Activated CD4-positive, alpha-beta T cell treated with anti-CD3 and anti-CD28 coated beads, Interleukin-2, Interleukin-6, amounts not matched to agents 100 ng/mL and 50 ng/mL, durations not matched to agents 16 hours and 8 hours (primary cell): ENCODE measurements around the gene PRKAG3.
A peak's percentile ranks its signal among the peaks of the same experiment; 100 is the strongest.
"Not testable (repeated sequence)": the region's sequence is repeated elsewhere in the genome, so short reads cannot be mapped to it uniquely, and the experiment has no call there.

Source experiments
- DNase-seq: peaks from one replicate; pipeline ENCODE4 v3.0.0-alpha.2; 2020

PRKAG3 gene

GRCh38 chr2:218861645-218862318, 30.2 kb upstream of the PRKAG3 start:
- no peak for DNase-seq

- DNase-seq: no peak
These were observed 29.4 kb upstream of the PRKAG3 start for GRCh38 chr2:218860950-218861381.

- no peak for DNase-seq
These were observed 28.6 kb upstream of the PRKAG3 start for GRCh38 chr2:218859988-218860831.

GRCh38 chr2:218859556-218859987, 28.0 kb upstream of the PRKAG3 start, which contains the start of gene WNT6:
WNT6 (plus strand) TSS chr2:218859805; CDS start chr2:218860038, 233 bp downstream.
- DNase-seq: no peak

DNA sequence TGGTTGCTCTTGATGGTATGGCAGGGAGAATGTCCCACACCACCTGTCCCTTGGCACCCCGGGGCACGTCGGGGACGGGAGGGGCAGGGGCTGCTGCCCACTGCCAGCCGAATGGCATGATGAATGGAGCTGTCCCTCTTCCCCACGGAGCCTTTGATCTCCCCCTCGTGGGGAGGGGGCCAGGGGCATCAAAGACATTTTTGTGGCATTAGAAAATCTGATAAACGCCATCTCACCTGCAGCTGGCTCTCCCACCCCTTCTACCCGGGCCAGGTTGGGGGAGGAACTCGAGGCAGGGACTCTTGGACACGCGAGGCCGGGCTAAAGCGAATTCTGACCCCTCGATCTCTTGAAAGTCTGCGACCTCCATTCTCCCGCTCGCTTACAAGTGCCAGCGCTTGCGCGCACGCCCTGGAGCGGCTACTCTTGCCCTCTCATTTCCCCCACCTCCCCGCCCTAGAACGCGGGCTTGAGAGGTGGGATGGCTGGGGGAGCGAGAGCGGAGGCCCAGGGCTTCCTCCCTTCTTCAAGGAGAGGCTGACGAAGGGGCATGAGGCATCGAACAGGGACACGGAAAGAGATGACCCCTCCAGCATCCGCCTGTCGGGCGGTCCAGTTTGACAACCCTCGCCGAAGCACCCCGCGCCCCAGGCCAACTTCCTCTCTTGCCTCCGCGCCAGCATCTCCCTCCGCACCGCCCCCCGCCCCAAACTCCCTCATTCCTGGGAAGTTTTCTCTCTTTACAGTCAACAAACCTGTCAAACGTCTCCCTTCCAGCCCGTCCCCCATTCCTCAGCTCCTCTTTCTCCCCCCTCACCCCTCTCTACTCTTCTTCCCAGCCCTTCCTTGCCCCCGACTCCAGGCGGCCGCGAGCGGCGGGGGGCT, 27.3 kb upstream of the PRKAG3 start:
- no peak for DNase-seq

GRCh38 chr2:218858138-218858445, 26.5 kb upstream of the PRKAG3 start:
- DNase-seq: no peak

DNA sequence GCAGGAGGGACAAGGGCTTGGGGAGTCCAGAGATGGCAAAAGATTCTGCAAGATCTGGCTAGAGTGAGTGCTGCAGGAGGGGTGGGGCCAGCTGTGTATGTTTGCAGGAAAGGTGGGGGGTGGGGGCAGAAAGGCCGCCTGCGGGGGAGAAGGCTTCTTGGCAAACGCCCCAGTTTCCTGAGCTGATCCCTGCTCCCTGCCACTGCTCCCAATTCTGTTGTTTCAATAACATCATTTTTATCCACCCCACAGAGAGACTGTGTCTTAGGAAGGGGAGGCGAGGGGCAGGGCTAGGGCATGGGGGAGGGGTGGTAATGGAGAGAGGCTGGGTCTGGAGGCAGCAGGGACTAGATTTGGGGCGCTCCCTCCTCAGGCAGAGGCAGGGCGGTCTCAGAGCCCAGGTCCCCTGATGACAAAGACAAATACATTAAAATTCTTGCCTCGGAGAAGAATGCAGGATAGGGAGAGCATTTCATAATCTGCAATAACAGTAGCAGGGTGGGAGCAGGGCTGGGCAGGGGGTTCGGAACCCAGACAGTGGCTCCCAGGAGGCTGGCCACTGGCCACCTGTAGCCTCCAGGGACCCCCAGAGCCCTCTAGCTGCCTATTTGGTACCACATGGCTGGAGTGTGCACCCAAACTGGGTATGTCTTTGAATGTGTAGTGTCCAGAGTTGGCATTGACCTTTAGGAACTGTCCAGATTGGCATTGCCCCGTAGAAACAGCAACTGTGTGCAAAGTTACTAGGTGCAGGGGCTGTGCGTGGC, 26.0 kb upstream of the PRKAG3 start:
- DNase-seq: no peak

GRCh38 chr2:218856896-218857243, 25.3 kb upstream of the PRKAG3 start:
- no peak for DNase-seq

DNA sequence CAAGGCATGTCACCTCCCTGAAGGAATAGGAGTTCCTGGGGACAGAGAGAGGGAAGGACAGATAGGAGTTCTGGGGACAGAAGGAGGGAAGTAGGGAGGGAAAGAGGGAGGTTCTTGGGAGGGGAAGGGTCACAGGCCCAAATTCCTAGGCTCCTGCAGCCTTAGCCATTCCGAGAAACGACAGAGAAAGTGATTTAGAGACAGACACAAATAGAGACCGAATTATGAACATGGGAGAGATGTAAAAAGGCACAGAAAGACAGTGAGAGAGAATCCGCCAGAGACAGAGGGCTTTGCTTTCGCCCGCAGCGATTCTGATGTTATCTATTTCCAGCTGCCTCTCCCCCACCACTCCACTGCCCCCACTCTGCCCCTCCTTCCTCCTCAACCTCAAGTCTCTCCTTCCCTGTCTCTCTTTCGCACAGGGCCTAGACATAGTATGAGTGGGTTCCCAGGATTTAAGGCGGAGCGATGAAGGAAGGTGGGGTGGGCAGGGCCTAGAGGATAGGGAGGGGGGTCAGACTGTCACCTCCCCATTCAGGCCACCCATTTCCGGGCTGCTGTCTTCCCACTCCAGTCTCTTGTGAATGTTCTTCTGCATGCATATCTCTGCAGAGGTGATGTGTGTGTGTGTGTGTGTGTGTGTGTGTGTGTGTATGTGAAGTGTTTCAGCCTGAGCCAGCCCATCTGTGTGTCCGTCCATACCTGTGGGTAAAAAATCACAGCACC, 24.7 kb upstream of the PRKAG3 start:
- DNase-seq: no peak

DNA sequence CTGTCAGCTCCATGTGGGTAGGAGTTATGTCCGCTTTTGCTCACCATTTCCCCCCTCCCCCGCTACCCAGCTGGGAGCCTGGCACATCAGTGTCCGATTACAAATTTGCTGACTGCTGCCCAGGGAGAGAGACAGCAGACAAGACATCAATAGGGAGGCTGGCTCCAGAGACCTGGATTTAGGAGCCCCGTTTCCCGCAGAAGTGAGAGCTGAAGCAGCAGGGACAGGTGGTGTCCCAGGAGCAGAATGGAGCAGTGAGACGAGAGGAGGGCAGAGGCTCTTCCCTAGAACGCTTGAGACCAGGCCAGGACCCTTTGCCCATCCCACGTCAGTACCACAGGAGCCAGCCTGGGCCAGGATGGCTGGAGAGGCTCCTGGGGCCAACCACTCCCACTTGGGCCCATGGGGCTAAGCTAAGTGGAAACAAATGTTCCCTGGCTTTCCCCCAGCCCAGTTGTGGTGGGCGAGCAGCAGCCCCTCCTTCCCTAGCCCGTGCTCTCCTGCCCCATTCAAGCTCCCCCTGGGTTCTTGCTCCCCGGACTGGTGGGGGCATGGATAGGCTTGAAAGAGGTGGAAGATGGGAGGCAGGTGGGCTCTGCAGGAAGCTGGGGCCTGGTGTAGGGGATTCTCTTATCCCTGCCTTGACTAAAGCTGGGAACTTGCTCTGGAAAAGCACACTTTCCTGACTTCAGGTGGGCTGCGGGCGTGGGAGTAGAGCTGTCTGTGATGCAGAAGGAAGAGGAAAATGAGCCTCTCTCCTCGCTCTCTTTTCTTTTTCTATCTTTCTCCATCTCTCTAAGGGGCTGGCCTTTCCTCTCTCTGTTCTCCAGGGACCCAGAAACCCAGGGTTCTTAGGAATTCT, 23.9 kb upstream of the PRKAG3 start:
- no peak for DNase-seq

DNA sequence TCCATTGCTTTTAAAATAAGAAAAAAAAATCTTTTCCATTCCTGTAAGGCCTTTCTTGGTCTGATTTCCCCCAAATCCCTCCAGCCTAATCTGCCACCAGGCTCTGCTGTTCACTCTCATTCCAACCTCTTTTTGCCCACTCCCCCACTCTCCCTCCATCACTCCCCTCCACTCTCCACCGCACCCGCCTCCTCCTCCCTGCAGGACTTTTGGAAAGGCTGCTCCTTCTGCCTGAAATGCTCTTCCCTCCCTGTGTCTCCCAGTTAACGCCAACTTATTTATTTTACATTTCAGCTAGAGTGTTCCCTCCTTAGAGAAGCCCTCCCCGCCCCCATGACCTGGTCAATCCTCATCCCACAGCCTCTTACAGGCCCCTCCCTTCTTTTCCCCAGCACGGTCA, 23.3 kb upstream of the PRKAG3 start:
- no peak for DNase-seq

DNA sequence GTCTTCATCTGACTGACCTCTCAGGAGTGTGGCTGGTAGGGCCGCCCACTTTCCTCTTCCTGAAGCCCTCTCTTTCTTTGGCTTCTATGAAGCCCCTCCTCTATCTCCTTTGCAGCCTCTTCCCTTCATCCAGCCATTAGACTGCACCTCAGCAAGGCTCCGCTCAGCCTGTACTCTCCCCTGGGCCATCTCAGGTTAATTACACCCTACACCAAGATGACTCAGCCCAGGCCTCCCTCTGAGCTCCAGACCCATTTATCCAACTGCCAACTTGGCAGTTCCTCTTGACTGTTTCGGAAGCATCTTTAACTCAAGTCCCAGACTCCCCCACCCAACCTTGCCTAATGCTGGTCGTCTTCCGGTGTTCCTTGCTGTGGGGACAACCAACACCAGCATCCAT, 22.2 kb upstream of the PRKAG3 start:
- DNase-seq: no peak

DNA sequence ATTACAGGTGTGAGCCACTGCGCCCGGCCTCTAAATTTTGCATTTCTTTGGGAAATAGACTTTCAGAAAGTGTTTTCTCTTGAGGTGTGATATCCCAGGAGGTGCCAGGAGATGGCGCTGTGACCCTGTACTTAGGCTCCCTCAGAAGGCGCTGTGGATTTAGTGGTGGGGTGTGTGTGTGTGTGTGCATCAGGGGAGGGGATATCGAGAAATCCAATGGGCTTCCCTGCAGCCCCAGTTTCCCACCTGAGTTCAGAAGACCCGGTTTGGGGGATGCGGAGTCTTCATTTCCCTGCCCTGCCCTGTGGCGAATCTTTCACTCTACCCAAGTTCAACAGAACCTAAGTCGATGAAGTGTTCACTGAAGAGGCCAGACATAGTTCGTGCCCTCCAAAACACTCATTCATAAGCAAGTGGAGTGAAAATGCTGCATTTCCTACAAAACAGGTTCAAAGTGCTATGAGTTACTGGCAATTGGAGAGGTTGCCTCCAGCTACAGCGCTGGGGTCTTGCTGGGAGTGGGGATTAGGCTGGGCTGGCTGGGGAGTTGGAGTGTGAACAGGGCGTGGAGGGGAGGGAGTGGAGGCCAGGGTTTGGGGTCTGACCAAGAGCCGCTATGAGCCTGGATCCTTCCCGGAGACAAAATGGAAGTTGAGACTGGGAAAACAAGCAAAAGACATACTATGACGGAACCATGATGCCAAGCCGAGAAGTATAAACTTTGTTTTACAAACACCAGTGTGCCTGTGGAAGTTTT, 21.5 kb upstream of the PRKAG3 start:
- DNase-seq: peak; percentile 67

DNA sequence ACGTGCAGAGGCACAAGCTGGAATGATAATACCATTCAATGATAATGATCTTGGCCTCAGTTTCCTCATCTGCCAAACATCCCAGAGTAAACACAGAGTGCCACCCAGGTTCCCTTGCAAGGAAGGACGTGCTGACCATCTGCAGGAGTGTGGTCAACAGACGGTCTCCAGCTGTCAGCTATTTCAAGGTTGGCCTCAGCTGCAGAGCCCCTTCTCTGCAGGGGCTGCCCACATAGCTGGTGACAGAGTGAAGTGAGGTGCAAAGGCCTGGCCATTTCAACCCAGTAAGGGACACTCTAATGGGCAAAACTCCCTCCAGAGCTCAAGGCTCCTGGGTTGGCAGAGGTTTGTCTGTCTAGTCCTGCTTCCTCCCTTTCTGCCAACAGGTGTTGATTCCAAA, 19.7 kb upstream of the PRKAG3 start:
- no peak for DNase-seq

DNA sequence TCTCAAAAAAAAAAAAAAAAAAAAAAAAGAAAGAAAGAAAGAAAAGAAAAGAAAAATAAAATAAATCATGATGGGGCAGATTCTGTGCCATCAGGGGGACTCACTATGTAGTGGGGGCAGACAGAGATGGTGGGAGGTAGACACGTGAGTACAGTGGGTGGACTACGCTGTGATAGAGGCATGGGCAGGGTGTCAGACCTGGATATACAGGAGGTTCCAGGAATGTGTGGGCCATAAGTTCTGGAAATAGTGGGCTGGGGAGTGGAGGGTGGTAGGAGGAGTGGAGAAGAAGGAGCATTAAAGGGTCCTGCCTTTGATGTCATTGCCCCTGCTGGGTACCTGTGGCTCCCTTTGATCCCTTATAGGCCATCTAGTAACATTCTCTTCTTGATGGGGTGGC, 19.2 kb upstream of the PRKAG3 start:
- DNase-seq: no peak

GRCh38 chr2:218849721-218850120, 18.1 kb upstream of the PRKAG3 start:
- DNase-seq: no peak

DNA sequence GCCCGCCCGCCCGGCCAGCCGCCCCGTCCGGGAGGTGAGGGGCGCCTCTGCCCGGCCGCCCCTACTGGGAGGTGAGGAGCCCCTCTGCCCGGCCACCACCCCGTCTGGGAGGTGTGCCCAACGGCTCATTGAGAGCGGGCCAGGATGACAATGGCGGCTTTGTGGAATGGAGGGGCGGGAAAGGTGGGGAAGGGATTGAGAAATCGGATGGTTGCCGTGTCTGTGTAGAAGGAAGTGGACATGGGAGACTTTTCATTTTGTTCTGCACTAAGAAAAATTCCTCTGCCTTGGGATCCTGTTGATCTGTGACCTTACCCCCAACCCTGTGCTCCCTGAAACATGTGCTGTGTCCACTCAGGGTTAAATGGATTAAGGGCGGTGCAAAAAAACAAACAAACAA, 15.4 kb upstream of the PRKAG3 start:
- not testable (repeated sequence) for DNase-seq

GRCh38 chr2:218844334-218844733, 12.7 kb upstream of the PRKAG3 start:
- DNase-seq: not testable (repeated sequence)

GRCh38 chr2:218839888-218840287, 8.3 kb upstream of the PRKAG3 start:
- no peak for DNase-seq

DNA sequence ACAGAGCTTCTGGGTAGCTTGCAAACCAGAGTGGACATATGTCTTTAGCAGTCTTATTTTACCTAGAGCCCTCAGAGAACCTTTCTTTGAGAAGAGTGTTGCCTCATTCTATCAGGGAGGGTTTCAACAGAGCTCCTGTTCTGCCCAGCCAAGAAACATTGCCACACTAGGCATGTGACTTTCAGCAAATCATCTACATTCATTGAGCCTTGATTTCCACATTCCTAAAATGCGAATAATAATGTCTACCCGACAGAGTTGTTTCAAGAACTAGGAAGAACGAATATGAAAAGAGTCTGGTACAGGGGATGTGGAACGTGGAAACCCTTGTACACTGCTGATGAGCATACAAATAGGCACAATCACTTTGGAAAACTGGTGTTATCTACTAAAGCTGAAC, 7.8 kb upstream of the PRKAG3 start:
- DNase-seq: no peak
